SKM-1 (cell line): ENCODE data around the gene ANKRD24.
"Not testable (repeated sequence)": the region's sequence is repeated elsewhere in the genome, so short reads cannot be mapped to it uniquely, and the experiment has no call there.

Experiments
- DNase-seq: peaks from one replicate; lab custom pipeline; 2025; ENCODE audit not compliant: unreplicated experiment; lab: John Stamatoyannopoulos, UW

The ANKRD24 gene

DNA sequence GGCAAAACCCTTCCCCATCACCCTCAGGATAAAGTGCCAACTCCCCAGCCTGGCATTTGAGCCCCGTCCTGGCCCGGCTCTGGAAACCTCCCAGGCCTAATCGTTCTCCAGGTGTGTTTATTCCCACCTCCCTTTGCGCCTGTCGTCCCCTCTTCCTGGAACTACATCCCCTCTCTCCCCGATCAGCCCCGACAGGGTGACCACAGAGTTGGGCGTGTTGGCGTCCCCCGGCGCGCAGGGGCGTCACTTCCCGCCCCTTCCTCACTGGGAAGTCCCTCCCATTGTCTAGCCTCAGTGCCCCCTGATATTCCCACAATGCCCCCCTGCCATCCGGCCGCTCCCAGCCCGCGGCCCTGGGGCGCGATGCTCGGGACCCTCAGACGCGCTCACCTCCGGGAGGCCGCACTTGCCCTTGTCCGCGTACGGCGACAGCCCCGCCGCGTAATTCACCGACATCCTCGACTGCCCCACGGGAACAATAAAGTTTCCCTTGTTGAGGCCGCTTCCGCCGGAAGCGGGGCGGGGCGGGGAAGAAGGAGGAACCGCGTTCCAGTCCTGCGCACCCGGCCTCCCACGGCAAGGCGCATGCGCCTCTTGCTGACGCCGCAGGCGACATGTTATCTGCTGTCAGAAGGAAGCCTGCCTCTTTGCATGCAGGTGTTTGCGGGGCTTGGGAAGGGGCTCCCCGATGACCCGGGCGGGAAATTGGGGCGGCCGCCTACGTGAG is at the start of gene ANKRD24, which contains the start of gene SIRT6:
ANKRD24 (plus strand) TSS at position 606 of the 727 bp plus-strand sequence. CDS start 3,737 bp downstream, outside the sequence.
SIRT6 (minus strand) TSS at position 480 of the 727 bp plus-strand sequence; CDS start at position 456, 24 bp downstream.
- peak; percentile 89 for DNase-seq

DNA sequence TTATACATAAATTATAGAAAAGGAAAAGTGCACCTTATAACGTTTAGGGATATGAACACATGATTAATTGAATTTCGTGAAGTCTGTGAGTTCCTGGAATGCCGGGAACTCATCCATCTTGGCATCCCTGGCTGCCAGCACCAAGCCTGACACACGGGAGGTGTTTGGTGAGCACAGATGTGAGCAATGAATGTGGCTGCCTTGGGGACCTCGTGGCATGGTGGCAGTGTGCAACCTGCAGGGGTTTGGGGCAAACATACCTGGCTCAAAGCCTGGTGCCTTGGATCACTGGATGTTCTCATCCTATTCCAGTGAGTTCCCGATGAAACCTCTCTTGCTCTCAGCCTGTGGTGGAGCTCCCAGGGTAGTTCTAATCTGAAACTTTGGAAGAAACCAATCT is 48.1 kb upstream of the ANKRD24 start:
- DNase-seq: no peak

DNA sequence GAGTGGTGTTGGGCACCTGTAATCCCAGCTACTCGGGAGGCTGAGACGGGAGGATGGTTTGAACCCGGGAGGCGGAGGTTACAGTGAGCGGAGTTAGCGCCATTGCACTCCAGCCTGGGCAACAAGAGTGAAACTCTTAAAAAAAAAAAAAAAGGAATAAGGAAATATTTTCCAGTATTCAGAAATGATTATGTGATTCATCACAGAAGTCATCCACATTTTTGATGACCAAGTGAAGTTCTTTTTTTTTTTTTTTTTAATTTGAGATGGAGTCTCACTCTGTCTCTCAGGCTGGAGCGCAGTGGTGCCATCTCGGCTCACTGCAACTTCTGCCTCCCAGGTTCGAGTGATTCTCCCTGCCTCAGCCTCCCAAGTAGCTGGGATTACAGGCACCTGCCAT is 47.1 kb upstream of the ANKRD24 start:
- not testable (repeated sequence) for DNase-seq

DNA sequence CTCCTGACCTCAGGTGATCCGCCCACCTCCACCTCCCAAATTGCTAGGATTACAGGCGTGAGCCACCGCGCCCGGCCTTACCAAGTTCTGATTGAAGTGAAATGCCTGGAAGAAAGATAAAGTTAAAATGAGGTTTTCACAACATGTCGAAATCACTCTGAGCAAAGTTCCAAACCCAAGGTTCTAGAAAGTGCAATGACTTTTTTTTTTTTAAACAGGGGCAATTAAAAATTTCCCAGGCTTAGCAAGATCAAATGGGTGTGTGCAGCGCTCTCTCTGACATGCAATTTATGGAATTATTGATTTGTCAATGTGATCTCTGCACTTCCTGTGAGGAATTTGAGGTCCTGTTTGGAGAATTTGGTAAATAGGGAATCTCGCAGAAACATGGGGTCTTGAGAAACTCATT is 45.8 kb upstream of the ANKRD24 start:
- no peak for DNase-seq

DNA sequence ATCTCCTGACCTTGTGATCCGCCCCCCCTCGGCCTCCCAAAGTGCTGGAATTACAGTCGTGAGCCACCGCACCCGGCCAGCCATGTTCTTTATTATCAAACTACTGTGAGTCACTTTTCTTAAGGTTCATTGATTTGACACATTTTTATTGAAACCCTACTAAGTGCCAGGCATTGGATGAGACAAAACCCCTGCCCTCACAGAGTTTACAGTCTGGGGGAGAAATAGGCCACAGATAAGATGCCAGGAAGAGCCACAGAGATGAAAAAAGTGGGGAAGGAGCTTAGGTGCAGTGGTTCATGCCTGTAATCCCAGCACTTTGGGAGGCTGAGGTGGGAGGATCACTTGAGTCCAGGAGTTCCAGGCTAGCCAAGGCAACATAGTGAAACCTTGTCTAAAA is 44.0 kb upstream of the ANKRD24 start:
- DNase-seq: no peak

DNA sequence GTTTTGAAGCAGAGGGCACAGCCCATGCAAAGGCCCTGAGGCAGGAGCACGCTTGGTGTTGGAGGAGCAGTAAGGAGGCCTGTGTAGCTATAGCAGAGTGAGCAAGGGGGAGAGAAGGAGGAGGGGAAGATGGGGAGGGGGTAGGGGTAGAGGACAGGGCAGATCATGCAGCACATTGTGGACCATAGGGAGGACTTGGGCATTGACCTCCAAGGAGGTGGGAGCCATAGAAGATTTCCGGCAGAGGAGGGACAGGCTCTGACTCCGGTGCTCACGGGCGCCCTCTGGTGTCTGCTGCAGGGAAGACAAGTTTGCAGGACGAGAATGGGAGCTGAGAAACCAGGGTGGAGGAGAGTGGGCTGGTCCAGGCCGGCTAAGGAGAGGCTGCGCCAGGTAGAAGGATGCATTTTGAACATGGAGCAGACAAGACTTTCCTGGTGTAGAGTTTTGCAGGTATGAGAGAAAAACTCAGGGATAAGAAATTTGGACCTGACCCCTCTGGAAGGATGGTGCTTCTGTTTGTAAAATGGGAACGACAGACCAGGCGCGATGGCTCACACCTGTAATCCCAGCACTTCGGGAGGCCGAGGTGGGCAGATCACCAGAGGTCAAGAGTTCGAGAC is 42.8 kb upstream of the ANKRD24 start:
- peak; percentile 79 for DNase-seq

DNA sequence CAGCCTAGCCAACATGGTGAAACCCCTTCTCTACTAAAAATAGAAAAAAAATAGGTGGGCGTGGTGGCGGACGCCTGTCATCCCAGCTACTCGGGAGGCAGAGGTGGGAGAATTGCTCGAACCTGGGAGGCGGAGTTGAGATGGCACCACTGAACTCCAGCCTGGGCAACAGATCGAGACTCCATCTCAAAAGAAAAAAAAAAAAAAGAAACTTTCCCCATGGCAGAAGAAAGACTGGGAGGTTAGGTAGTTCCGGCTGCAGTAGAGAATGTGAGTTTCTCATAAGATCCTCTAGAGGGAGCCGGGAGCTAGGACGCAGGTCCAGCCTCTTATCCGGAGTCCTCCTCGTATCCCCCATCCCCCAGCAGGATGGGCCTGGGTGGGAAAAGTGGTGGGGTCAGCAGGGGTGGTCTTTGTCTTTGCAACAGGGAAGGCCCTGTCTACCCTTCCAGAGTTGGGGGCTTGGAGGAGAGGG is 42.2 kb upstream of the ANKRD24 start:
- DNase-seq: peak; percentile 70

DNA sequence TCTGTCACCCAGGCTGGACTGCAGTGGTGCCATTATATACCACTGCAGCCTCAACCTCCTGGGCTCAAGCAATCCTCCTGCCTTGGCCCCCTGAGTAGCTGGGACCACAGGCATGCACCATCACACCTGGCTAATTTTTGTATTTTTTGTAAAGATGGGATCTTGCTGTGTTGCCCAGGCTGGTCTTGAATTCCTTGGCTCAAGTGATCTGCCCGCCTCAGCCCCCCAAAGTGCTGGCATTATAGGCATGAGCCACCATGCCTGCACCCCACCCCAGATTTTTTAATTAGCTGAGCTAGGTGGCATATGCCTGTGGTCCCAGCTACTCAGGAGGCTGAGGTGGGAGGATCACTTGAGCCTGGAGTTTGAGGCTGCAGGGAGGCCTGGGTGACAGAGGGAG is 39.6 kb upstream of the ANKRD24 start:
- not testable (repeated sequence) for DNase-seq

DNA sequence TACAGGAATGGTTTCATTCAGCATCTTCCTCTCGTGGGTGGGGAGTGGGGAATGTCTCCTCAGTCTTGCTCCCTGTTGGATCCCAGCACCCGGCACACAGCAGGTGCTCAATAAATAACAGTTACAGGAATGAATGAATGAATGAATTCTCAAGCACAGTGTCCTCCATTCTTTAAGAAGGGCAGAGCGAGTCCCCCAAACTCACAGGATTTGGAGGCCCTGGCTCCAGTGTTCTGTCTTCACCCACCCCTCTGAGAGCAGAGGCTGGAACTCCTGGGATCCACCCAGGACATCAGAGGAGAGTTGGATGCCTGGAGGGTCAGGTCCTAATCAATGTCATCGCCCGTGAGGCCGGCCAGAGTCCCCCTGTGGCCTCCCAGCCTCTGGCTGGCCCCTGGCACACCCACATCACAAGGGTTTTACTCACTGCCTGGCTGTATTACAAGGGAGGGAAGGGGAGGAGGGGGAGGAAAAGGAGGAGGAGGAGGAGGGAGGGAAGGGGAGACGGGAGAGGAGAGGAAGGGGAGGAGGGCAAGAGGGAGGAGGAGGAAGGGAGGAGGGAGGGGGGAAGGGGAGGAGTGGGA is 37.7 kb upstream of the ANKRD24 start:
- DNase-seq: no peak

DNA sequence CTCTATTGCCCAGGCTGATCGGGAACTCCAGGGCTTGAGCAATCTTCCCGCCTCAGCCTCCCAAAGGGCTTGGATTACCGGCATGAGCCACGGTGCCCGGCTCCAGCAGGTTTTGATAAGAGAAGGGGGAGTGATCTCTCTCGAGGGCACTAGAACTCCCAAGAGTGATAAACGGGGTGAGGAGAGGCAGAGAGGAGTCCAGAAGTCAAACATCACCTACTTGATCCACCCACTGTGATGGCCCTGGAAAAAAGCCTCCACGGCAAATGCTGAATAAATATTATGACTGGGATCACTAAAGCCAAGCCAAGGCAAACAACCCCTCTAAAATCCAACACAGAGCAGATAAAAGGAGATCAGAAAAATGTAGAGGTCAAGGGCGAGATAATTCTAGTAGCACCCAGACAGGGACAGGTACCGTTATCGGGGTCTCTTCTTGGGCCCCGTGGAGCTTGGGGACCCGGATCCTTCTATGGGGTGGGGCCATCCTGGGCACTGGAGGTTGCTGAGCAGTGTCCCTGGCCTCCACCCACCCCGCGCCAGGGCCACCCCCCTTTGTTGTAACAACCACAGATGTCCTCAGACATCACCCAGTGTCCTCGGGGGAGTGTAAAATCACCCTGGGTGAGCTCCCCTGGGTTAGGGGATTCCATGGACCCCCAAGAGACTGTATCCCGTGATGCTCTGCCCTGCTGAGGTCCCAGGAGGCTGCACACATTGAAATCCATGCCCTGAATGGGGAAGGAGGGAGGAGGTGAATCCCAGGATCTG is 32.8 kb upstream of the ANKRD24 start:
- DNase-seq: no peak

DNA sequence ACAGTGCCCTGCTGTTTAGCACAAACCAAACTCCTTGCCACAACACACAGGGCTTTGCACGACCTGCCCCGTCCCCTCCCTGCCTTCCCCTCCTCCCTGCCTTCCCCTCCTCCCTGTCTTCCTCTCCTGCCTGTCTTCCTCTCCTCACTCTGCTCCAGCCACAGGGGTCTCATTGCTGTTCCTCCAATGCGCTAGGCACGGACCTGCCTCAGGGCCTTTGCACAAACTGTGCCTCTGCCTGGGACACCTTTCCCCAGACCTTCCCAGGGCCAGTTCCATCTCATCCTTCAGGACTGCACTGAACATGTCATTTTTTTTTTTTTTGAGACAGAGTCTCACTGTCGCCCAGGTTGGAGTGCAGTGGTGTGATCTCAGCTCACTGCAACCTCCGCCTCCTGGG is 30.9 kb upstream of the ANKRD24 start:
- DNase-seq: no peak

DNA sequence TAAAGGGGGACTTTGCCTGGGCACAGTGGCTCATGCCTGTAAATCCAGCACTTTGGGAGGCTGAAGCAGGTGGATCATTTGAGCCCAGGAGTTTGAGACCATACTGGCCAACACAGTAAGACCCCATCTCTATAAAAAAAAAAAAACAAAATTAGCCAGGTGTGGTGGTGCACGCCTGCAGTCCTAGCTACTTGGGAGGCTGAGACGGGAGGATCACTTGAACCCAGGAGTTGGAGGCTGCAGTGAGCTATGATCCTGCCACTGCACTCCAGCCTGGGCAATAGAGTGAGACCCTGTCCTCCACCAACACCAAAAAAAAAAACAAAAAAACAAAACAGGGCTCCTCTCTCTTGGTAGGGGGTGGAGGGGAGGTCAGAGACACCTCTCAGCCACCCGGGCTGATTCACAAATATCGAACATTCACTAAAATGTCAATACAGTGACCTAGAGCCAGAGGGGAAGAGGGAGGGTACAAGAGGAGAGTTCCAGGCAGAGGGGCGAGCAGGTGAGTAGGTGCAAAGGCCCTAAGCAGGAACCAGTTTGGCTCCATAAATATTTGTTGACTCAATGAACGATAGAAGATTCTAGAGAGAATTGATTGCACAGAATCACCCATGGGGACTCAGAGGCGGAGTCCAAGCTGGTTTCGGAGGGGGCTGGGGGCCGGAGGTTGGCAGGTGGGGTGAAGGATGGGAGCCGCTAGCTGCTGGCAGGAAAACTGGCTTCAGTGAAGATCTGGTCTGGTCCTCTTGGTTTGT is 30.1 kb upstream of the ANKRD24 start:
- no peak for DNase-seq

DNA sequence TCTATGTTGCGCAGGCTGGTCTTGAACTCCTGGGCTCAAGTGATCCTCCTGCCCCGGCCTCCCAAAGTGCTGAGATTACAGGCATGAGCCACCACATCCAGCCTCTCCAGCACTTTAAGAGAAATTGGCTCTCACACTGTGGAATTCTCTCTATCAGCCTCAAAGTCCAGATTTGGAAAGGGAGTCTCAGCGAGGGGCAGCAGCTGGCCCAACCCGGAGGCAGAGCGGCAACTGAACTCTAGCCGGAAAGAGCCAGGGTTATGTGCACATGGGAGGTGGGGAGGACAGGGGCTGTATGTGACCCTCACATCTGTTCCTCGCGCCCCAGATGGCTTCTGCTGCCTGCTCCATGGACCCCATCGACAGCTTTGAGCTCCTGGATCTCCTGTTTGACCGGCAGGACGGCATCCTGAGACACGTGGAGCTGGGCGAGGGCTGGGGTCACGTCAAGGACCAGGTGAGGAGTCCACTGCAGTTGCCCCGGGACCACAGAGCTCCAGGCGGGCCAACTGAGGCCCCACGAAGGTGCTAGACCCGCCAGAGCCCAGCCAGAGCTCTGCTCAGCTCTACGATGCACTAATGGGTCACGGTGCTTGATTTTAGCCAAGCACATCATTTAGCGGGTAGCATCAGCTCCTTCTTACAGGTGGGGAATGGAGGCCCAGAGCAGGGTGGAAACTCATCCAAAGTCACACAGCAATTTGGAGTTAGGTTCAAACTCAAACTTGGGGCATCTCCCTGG is 27.7 kb upstream of the ANKRD24 start:
- DNase-seq: no peak

DNA sequence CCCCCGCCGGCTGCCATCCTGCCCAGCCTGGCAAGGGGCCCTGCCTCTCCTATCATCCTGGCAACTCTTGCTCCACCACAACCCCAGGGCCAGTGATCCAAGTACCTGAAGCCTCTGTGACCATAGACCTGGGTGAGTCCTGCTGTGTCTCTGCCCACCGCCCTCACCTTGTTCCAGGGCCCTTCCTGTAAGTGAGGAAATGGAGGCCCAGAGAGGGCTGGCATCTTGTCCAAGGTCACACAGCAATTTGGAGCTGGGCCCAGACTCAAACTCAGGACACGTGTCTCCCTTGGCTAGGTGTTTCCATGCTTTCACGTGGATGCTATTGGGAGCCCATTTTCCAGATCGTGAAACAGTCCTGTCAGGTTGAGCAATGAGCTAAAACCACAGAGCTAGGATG is 25.3 kb upstream of the ANKRD24 start:
- no peak for DNase-seq

DNA sequence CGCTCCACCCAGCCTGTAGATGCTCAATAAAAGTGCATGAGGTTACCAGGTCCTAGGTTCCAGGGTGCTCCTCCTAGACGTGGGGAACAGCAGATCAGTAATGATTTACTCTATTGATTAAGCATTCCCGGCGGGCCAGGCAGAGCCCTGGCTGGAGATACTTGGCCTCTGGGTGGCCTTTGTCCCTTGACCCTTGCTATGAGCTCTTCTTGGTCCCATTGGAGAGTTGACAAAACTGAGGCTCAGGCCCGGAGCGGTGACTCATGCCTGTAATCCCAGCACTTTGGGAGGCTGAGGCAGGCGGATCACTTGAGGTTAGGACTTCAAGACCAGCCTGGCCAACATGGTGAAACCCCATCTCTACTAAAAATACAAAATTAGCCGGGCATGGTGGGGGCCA is 24.5 kb upstream of the ANKRD24 start:
- DNase-seq: not testable (repeated sequence)

DNA sequence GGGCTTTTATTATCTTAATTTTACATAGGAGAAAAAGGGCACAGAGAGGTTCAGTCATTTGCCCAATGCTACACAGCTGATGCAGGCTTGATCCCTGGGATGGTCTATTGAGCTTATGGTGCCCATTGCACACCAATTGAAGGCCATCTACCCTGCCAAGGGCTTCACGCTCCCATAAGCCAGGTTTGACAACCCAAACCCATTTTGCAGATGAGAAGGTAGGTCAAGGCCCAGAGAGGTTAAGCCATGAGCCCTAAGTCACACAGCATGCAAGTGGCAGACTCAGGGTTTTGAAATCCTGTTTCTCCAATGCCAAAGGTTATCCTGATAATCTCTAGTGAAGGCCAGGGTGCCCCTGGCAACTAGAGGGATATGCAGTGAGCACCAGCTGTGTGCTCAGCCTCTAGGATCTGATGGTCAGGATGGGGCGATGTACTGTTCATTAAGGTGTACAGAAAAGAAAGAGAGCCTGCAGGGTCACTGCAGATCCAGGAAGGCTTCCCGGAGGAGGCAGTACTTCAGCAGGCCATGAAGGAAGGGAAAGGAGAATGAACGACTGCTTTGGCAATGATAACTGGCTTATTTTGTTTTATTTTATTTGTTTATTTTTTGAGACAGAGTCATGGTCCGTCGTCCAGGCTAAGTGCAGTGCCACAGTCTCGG is 20.9 kb upstream of the ANKRD24 start:
- DNase-seq: no peak

DNA sequence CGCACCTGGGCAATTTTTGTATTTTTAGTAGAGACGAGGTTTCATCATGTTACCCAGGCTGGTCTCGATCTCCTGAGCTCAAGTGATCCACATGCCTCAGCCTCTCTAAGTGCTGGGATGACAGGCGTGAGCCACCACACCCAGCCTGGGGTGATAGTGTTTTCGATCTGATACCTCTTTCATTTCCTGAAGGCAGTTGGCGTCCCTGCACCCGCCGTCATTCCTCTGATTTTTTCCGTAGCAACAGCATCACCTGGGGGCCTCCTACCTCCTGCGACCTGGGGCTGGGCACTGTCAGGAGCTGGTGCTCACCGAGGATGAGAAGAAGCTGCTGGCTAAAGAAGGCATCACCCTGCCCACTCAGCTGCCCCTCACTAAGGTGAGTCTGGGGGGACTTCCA is 18.2 kb upstream of the ANKRD24 start:
- no peak for DNase-seq

DNA sequence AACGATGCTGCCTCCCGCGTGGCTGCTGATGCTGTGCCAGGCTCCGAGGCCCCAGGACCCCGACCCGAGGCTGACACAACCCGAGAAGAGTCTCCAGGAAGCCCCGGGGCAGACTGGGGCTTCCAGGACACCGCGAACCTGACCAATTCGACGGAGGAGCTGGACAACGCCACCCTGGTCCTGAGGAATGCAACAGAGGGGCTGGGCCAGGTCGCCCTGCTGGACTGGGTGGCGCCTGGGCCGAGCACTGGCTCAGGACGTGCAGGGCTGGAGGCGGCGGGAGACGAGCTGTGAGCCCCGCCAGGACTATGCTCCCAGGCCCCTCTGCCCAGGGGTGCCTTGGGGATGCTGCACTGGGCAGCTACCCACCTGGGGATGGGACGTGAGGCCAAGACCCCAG is 10.8 kb upstream of the ANKRD24 start:
- no peak for DNase-seq

DNA sequence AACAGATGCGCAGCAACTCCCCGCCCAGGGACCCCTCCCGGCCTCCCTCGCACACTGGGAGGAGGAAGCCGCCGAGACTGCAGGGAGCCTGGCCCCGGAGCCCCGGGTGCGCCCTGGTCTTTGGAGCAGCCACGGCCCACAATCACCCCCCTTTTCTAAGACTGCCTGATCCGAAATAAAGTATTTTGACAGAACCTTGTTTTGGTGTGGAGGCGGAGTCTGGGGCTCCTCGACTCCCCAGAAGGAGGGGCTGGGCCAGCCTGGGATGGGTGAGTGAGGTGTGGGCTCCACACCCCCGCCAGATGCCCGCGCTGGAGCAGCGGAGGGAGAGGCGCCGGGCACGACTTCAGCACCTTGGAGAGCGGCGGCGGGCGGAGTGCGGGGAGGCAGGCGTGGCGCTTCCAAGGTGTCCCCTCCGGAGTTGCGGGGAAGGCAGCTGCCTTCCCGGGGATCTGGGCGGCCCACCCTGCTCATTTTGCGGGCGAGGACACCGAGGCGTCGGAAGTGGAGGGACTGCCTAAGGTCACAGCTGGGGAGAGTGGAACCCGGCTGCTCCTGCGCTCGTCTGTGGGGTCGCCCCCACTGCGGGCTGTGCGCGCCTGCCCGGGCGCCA is 9.5 kb upstream of the ANKRD24 start:
- no peak for DNase-seq
